Activated naive CD8-positive, alpha-beta T cell (primary cell): Measurements from ENCODE around the gene EED.
"Not testable (repeated sequence)": the region's sequence is repeated elsewhere in the genome, so short reads cannot be mapped to it uniquely, and the experiment has no call there.

Experiments
- H3K27ac Mint-ChIP-seq: one replicate; pipeline ENCODE4 v1.8.0; 2021; ENCODE audit warnings: mixed read lengths
- H3K27me3 Mint-ChIP-seq: one replicate; pipeline ENCODE4 v1.8.0; 2021; ENCODE audit warnings: mixed read lengths
- H3K36me3 Mint-ChIP-seq: one replicate; pipeline ENCODE4 v1.8.0; 2021; ENCODE audit warnings: mixed read lengths
- H3K4me1 Mint-ChIP-seq: one replicate; pipeline ENCODE4 v1.8.0; 2021; ENCODE audit warnings: low read depth, mixed read lengths
- H3K4me3 Mint-ChIP-seq: one replicate; pipeline ENCODE4 v1.8.0; 2021; ENCODE audit warnings: mild to moderate bottlenecking, mixed read lengths
- H3K9me3 Mint-ChIP-seq: one replicate; pipeline ENCODE4 v1.8.0; 2021; ENCODE audit warnings: low read depth, mixed read lengths

The EED gene

DNA sequence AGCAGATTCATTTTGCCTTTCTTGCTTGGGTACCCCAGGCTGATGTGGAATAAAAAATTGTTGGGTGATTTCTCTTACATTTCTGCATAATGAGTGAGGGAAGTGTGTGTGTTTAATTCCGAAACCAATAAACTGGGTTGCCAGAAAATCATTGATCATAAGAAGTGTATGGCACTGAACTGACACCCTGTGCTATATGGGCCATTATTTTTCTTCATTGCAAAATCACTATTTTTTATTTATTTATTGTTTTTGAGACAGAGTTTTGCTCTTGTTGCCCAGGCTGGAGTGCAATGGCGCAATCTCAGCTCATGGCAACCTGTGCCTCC, 42.9 kb downstream of the EED start:
- Mint-ChIP-seq H3K36me3 (peaks cover 10% of the 10 kb centered on the region), H3K27me3 (no peaks in the 10 kb centered on the region), H3K4me3 (peak overlapping the region; percentile 35), H3K4me1 (peaks cover 44% of the 10 kb centered on the region), H3K27ac (peak overlapping the region; percentile 83), H3K9me3 (no peaks in the 10 kb centered on the region)

DNA sequence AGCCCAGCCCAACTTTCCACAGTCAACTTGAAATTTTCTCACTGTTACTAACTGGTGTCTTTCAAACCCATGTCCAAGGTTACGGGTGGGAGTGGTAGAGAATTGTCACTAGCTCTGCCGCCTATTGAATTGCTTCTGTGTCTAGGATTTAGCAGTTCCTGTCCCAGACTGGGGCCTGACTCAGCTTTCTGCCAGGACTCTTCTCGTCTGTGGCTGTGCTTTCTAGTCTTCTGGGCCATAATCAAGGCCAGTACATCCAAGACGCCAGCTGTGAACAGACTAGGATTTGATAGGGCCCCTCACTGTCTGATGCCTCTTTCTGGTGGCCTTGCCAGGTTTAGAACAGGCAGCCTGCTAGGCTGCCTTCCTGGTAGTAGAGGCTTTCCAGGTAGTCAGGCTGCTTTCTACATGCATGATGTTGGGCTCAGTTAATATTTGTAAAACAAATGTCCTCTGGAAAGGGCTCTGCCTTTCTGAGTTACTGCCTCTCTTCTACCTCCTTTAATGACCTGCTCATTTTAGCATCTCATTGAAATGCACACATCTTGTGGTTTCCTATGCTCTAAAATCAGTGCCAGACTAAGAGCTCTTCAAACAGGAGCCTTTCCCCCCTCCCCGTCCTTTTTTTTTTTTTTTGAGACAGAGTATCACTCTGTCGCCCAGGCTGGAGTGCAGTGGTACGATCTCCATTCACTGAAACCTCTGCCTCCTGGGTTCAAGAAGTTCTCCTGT, 44.4 kb downstream of the EED start:
- H3K4me3 Mint-ChIP-seq, result peak overlapping the region; percentile 27
- peaks cover 49% of the 10 kb centered on the region for H3K4me1 Mint-ChIP-seq
- H3K36me3 Mint-ChIP-seq, result peaks cover 5% of the 10 kb centered on the region

DNA sequence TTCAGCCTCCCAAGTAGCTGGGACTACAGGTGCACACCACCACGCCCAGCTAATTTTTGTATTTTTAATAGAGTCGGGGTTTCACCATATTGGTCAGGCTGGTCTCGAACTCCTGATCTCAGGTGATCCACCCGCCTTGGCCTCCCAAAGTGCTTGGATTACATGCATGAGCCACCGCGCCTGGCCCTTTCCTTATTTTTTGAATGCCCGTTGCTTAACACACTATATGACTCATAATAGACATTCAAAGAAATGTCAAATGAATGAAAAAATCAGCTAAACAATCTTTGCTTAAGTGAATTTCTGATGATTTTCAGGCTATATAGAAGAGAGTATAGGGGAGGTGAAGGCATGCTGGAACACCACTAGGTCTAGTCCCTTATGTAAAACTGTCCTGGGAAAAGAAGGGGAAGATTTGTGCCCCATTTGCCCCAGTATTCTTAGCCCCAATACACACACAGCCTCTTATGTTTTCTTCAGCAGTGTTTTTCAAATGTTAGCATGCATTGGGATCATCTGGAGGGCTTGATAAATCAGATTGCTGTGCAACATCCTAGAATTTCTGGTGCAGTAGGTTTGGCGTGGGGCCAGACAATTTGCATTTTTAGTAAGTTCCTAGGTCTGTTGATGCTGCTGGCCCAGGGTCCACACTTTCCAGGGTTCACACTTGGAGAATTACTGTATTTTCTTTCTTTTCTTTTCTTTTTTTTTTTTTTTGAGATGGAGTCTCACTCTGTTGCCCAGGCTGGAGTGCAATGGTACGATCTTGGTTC, 45.1 kb downstream of the EED start:
- peak overlapping the region; percentile 27 for H3K4me3 Mint-ChIP-seq
- peak overlapping the region; percentile 67 for H3K27ac Mint-ChIP-seq
- not testable (repeated sequence) for H3K36me3 Mint-ChIP-seq, H3K9me3 Mint-ChIP-seq, H3K27me3 Mint-ChIP-seq
- peaks cover 51% of the 10 kb centered on the region for H3K4me1 Mint-ChIP-seq

More for the DNA sequence above, 44.4 kb downstream of the EED start:
- Mint-ChIP-seq H3K9me3 (no peaks in the 10 kb centered on the region), H3K27me3 (no peaks in the 10 kb centered on the region), H3K27ac (peak overlapping the region; percentile 67)

DNA sequence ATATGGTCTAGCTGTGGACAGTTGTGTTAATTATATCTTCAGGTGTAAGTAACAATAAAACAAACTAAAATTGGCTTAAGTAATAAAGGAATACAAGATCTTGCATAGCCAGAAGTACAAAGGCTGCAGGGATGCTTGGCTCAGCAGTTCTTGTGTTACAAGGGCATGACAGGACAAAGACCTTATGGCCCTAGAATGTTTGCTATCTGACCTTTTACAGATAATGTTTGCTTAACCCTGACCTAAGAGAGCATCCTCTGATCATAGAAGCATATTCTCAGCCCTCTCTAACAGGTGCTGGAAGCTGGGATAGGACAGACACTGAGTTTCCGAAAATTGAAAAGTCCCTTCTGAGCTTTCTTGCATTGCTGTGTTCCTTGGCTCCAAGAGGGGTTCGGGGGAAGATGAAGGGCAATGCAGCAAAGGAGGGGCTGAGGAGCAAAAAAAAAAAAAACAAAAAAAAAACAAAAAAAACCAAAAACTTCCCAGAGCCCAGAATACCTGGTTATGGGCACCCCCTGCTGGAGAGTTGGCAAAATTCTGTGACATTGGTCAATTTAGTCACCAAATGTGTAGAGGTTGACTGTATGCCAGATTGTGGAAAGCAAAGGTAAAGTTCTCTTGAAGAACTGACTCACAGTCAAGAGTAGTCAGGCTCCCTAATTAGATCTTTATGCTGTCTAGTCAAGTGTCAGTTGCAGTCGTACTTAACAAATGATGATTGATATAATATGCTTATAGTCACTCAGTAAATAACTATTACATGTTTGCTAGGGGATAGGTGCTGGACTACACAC, 47.1 kb downstream of the EED start:
- Mint-ChIP-seq H3K27ac (peak overlapping the region; percentile 88), H3K4me1 (peaks cover 46% of the 10 kb centered on the region), H3K36me3 (peaks cover 3% of the 10 kb centered on the region), H3K4me3 (peak overlapping the region; percentile 30), H3K9me3 (no peaks in the 10 kb centered on the region), H3K27me3 (no peaks in the 10 kb centered on the region)

DNA sequence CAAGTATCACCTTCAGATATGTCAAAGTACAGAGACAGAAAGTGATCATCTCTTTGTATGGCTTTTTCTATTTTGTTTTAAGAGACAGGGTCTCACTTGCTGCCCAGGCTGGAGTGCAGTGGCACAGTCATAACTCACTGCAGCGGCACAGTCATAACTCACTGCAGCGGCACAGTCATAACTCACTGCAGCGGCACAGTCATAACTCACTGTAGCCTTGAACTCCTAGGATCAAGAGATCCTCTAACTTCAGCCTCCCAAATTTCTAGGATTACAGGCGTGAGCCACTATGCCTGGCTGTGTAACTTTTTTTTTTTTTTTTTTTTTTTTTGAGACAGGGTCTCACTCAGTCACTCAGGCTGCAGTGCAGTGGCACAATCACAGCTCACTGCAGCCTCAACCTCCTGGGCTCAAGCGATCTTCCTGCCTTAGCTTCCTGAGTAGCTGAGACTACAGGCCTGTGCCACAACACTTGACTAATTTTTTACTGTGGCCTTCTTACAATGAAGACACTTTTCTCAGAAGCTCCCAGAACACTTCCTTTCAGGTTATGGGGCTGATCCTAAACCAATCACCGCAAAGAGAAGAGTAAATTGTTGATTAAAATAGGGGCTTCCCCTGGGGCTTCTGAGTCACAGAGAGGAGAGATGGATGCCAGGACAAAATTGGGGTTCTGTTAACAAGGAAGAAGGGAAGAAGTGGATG, 48.5 kb downstream of the EED start:
- H3K9me3 Mint-ChIP-seq, result no peaks in the 10 kb centered on the region
- peak overlapping the region; percentile 75 for H3K27ac Mint-ChIP-seq
- peaks cover 38% of the 10 kb centered on the region for H3K4me1 Mint-ChIP-seq
- H3K4me3 Mint-ChIP-seq, result peak overlapping the region; percentile 38
- H3K36me3 Mint-ChIP-seq, result peaks cover 3% of the 10 kb centered on the region
- no peaks in the 10 kb centered on the region for H3K27me3 Mint-ChIP-seq

DNA sequence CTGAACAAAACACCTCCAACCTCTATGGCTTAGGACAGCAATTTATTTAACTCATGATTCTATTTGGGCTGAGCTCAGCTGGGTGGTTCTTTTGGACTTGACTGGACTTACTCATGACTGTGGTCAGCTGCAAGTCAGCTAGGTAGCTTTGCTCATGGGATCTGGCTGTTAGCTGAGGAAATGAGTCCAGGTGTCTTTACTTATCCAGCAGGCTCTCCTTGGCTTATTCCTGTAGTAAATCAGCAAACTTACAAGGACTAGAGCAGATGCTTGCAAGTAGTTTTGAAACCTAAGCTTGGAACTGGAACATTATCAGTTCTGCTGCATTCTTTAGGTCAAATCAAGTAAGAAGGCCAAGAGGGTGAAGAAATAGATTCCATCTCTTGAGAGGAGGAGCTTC, 49.5 kb downstream of the EED start:
- no peak overlapping the region for H3K27ac Mint-ChIP-seq
- peaks cover 29% of the 10 kb centered on the region for H3K4me1 Mint-ChIP-seq
- H3K36me3 Mint-ChIP-seq, result peaks cover 3% of the 10 kb centered on the region
- H3K4me3 Mint-ChIP-seq, result no peak overlapping the region
- H3K9me3 Mint-ChIP-seq, result no peaks in the 10 kb centered on the region
- H3K27me3 Mint-ChIP-seq, result no peaks in the 10 kb centered on the region

DNA sequence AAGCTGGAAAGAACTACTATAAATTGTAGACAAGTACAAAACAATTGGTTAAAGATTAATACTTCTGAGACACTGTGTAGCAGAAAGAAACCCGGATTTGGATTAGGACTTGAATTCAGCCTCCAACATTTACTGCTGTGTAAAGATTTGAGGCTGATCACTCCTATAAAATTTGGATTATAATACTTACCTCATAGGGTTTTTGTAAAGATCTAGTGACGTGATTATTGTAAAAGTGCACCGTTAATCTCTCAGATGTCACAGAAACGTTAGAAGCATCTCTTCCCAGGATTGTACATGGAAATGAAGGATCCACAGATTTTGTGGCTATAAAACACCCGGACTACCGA, 57.2 kb downstream of the EED start:
- Mint-ChIP-seq H3K4me1 (peaks cover 29% of the 10 kb centered on the region), H3K4me3 (peak overlapping the region; percentile 100), H3K9me3 (no peaks in the 10 kb centered on the region), H3K27ac (peak overlapping the region; percentile 98), H3K36me3 (no peaks in the 10 kb centered on the region), H3K27me3 (no peaks in the 10 kb centered on the region)

DNA sequence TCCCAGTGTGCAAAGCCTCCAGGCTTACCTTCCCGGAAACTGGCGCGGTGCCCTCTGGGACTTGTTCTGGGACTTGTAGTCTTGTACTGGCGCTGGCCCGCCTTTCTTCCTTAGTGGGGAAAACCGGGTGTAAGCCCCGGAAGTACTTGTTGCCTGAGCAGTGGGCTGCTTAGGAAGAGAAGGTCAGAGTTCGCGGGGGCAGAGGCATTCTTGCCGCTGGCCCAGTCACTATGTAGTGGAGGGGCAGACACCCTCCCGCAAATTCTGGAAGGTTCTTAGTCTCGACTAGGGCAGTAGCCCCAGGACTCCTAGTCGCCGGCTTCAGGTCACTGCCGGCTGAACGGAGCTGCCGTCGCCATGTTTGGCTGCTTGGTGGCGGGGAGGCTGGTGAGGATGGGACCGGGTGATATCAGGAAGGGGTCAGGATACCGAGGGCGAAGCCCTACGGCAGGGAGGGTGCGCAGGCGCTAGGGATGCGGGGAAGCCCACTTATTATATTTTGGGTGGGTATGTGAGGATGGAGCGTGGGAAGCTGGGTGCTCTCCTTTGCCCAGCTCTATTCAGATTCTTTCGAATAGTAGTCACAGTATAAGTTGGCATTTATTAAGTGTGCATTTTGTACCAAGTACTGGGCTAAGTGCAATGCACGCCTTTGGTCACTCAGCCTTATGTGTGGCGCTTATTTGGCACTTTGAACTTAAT, 57.7 kb downstream of the EED start, which contains the start of gene HIKESHI:
HIKESHI (plus strand) TSS at position 149 of the 702 bp plus-strand sequence; CDS start at position 358, 209 bp downstream.
- H3K27ac Mint-ChIP-seq, result peak within 1 kb of the TSS; percentile 98
- no peaks in the 10 kb centered on the region for H3K9me3 Mint-ChIP-seq
- no peaks in the 10 kb centered on the region for H3K27me3 Mint-ChIP-seq
- H3K36me3 Mint-ChIP-seq, result no peaks in the 10 kb centered on the region
- H3K4me1 Mint-ChIP-seq, result peaks cover 29% of the 10 kb centered on the region
- peak within 1 kb of the TSS; percentile 100 for H3K4me3 Mint-ChIP-seq

DNA sequence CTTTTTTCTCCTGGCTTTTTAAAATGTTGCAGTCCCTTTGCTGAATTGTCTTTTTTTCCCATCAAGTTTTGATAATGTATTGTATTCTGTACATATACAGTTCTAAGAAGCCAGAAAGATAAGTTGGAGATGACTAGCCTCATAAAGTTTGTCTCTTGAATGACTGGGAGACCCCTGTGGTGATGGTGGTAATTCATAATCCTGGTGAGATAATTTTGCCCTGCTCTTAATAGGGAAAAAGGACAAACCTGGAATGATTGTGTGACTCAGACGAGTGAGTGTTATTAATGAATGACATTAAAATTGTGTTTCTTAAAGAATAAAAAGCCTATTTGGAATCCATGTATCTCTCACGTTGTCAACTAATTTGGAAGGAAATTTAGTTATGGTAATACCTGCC, 58.7 kb downstream of the EED start:
- peak overlapping the region; percentile 100 for H3K4me3 Mint-ChIP-seq
- peak overlapping the region; percentile 98 for H3K27ac Mint-ChIP-seq
- peaks cover 29% of the 10 kb centered on the region for H3K4me1 Mint-ChIP-seq
- no peaks in the 10 kb centered on the region for H3K27me3 Mint-ChIP-seq
- no peaks in the 10 kb centered on the region for H3K36me3 Mint-ChIP-seq
- no peaks in the 10 kb centered on the region for H3K9me3 Mint-ChIP-seq

DNA sequence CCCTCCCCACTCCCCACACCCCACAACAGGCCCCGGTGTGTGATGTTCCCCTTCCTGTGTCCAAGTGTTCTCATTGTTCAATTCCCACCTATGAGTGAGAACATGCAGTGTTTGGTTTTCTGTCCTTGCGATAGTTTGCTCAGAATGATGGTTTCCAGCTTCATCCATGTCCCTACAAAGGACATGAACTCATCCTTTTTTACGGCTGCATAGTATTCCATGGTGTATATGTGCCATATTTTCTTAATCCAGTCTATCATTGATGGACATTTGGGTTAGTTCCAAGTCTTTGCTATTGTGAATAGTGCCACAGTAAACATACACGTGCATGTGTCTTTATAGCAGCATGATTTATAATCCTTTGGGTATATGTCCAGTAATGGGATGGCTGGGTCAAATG, 64.2 kb downstream of the EED start:
- H3K27me3 Mint-ChIP-seq, H3K9me3 Mint-ChIP-seq, H3K4me3 Mint-ChIP-seq, H3K27ac Mint-ChIP-seq: not testable (repeated sequence)
- peaks cover 51% of the 10 kb centered on the region for H3K4me1 Mint-ChIP-seq
- H3K36me3 Mint-ChIP-seq, result peaks cover 19% of the 10 kb centered on the region

DNA sequence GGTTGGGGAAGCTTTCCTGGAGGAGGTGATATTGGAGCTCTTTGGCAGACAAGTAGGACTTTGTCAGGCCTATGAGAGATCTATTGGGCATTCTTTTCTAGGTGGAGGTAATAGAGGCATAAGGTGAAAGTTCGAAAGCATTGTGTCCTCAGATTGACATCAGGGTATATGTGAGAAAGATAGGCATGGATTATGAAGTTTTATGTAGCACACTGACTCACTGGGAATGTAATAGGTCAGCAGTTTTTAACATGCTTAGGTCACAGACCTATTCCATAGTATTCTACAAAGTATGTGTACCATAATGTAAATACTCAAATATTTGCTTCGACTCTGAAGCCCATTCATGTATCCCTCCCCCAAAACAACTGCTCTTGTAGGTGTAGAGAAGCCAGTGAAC, 69.2 kb downstream of the EED start:
- Mint-ChIP-seq H3K9me3 (peaks cover 3% of the 10 kb centered on the region), H3K27me3 (no peaks in the 10 kb centered on the region), H3K4me1 (peaks cover 37% of the 10 kb centered on the region), H3K36me3 (peaks cover 21% of the 10 kb centered on the region), H3K27ac (peak overlapping the region; percentile 2), H3K4me3 (no peak overlapping the region)

DNA sequence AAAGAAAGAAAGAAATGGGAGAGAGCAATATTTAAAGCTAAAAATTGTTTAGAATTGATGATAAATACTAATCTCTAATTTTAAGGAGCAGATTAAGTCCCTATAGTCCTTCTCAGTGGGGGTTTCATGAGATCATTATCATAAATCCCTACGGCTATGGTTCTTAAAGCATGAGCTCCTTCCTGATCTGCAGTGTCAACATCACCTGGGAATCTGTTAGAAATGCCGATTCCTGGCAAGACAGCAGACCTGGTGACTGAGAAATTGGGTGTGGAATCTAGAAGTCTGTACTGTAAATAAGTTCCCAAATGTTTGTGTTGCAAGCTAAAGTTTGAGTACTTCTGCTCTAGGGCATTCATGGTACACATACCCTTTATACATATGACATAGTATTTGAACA, 70.1 kb downstream of the EED start:
- Mint-ChIP-seq H3K36me3 (peaks cover 16% of the 10 kb centered on the region), H3K4me3 (no peak overlapping the region), H3K4me1 (peaks cover 30% of the 10 kb centered on the region), H3K9me3 (peaks cover 3% of the 10 kb centered on the region), H3K27me3 (no peaks in the 10 kb centered on the region), H3K27ac (no peak overlapping the region)
